AG04450 (cell line): Measurements from ENCODE around the gene CYB561. TPM values are rescaled to one million over a fixed set of nuclear protein-coding genes. Genes with fewer than 3 reads are reported as not detected.

Experiments
- CTCF ChIA-PET: fragments of 300-600, 350-600 bp; formaldehyde crosslinking; extraction: SDS; loops from one replicate; lab custom pipeline; 2022; ENCODE audit warnings: antibody characterized with exemption, inconsistent platforms; lab: Charles Lee
- POLR2A ChIA-PET: fragments of 350-600 bp; formaldehyde crosslinking; extraction: SDS; loops from one replicate; lab custom pipeline; 2021; ENCODE audit warnings: antibody characterized with exemption, inconsistent platforms; lab: Yijun Ruan, JAX
- DNase-seq: peaks from one replicate; pipeline ENCODE4 v3.0.0-alpha.2; 2011; ENCODE audit warnings: low read depth, low spot score
- H3K27ac ChIP-seq: one replicate; pipeline ENCODE4 v1.5.1; 2012; ENCODE audit warnings: low read depth, low read length, control low read depth
- H3K27me3 ChIP-seq: one replicate; pipeline ENCODE4 v1.6.0; 2012; ENCODE audit warnings: low read length; ENCODE audit not compliant: control insufficient read depth, insufficient read depth
- H3K4me3 ChIP-seq: 2 replicates; pipeline ENCODE4 v1.5.1; 2011; ENCODE audit warnings: mild to moderate bottlenecking, low read depth, low read length, control low read depth
- H3K9me3 ChIP-seq: 2 replicates; pipeline ENCODE4 v1.5.1; 2012; ENCODE audit warnings: low read length; ENCODE audit not compliant: control insufficient read depth, insufficient read depth
- CTCF ChIP-seq: IDR thresholded peaks from 2 replicates; pipeline ENCODE4 v1.5.1; 2011; ENCODE audit warnings: low read depth, low read length, control low read depth, inconsistent platforms
- polyA plus RNA-seq: library from polyadenylated mRNA; depleted of rRNA; stranded (reverse); fragments of >200 nt; gene quantifications from 2 replicates; pipeline ENCODE4 v1.2.3, GENCODE V29; 2011

Gene CYB561
- polyA plus RNA-seq, 1 experiment, result 4.9 TPM

GRCh38 chr17:63429766-63430165 is 16.3 kb downstream of the CYB561 start:
- peaks cover 4% of the 10 kb centered on the region; the same call in 1 of the 2 replicates for H3K9me3 ChIP-seq
- H3K4me3 ChIP-seq, result no peak overlapping the region
- CTCF ChIA-PET, result interaction anchor here (1.1 to 9.8 kb wide), 2 partner anchors 49 to 179 kb away, joined by 3 to 296 read pairs; no protein-coding TSS in a partner anchor
- POLR2A ChIA-PET, result no interaction called here
- no peak overlapping the region for H3K27ac ChIP-seq
- DNase-seq, result no peak
- no peak for TF ChIP-seq CTCF
- no peaks in the 10 kb centered on the region for H3K27me3 ChIP-seq

DNA sequence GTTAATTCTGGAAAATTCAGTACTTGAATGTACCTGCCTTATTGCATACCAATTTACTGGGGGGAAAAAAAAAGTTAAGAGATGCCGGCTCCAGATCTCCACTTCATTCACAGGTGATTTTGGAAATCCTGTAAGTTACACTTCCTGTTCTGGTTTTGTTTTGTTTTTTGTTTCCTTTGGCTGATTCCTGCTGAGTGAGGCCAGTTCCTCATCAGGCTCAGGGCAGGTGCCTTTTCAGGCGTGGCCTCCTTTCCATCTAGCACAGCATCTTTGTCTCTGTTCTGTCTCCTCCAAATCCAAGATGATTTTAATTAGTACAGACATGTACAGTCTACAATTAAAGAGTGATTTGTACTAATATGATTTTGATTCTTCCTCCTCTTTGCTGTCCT is 19.2 kb downstream of the CYB561 start:
- ChIA-PET POLR2A (no interaction called here), CTCF (interaction anchor here (0.6 to 9.8 kb wide), 7 partner anchors 52 to 304 kb away, joined by 5 to 296 read pairs (median 16); no protein-coding TSS in a partner anchor)
- Histone ChIP-seq H3K27ac (no peak overlapping the region), H3K9me3 (no peaks in the 10 kb centered on the region; the same call in 1 of the 2 replicates), H3K27me3 (no peaks in the 10 kb centered on the region), H3K4me3 (no peak overlapping the region)
- no peak for DNase-seq
- no peak for TF ChIP-seq CTCF

GRCh38 chr17:63426041-63426916 is 19.8 kb downstream of the CYB561 start:
- CTCF ChIA-PET, result interaction anchor here (0.5 to 9.8 kb wide), 37 partner anchors 9 to 462 kb away, joined by 3 to 296 read pairs (median 6); partner anchors contain the start of genes ACE, MAP3K3 and TACO1

GRCh38 chr17:63425483-63425882 is 20.6 kb downstream of the CYB561 start:
- peak; percentile 68 for DNase-seq
- Histone ChIP-seq H3K4me3 (no peak overlapping the region), H3K27ac (no peak overlapping the region), H3K27me3 (no peaks in the 10 kb centered on the region), H3K9me3 (no peaks in the 10 kb centered on the region; the same call in 1 of the 2 replicates)
- ChIA-PET CTCF (interaction anchor here (0.5 to 9.8 kb wide), 39 partner anchors 9 to 462 kb away, joined by 3 to 296 read pairs (median 6); partner anchors contain the start of genes ACE, MAP3K3 and TACO1), POLR2A (interaction anchor here (0.7 to 0.8 kb wide), 2 partner anchors 186 to 743 kb away, joined by 3 read pairs; no protein-coding TSS in a partner anchor)
- peak; percentile 98 for TF ChIP-seq CTCF

More at GRCh38 chr17:63426041-63426916, 19.8 kb downstream of the CYB561 start:
- TF ChIP-seq CTCF, result no peak
- Histone ChIP-seq H3K27me3 (no peaks in the 10 kb centered on the region), H3K9me3 (no peaks in the 10 kb centered on the region; the same call in 1 of the 2 replicates), H3K27ac (no peak overlapping the region), H3K4me3 (no peak overlapping the region)
- POLR2A ChIA-PET, result interaction anchor here (0.8 kb wide), 1 partner anchor 186 kb away, joined by 3 read pairs; no protein-coding TSS in a partner anchor
- DNase-seq, result no peak

DNA sequence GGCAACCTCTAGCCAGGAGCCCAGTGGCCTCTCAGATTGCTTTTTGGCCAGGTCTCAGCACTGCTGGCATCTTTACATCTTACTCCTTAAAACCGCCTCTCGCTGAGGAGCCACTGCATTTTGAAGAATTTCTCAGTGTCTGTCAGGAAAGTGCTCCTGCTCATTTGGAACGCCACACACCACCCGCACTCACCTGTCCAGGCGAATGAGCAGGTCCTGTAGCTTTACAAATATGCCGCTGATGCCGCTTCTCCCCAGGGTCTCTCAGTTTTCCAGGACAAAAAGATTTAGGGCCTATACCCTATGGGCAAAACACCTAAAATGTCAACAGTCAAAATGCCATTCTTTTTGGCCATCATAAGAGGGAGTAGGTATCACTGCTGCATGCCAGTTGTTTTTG is 22.1 kb downstream of the CYB561 start:
- CTCF ChIA-PET, result interaction anchor here (0.8 to 9.8 kb wide), 4 partner anchors 18 to 192 kb away, joined by 3 to 296 read pairs (median 28); no protein-coding TSS in a partner anchor
- DNase-seq, result no peak
- Histone ChIP-seq H3K9me3 (no peaks in the 10 kb centered on the region; the same call in 1 of the 2 replicates), H3K27me3 (no peaks in the 10 kb centered on the region), H3K4me3 (no peak overlapping the region), H3K27ac (no peak overlapping the region)
- POLR2A ChIA-PET, result no interaction called here
- no peak for TF ChIP-seq CTCF
